GM19438 (cell line): Measurements from ENCODE around the gene KAT2B.
"Not testable (repeated sequence)": the region's sequence is repeated elsewhere in the genome, so short reads cannot be mapped to it uniquely, and the experiment has no call there.

Experiments
- ATAC-seq: cut with Tn5 transposase; IDR thresholded peaks from one replicate; pipeline ENCODE4 v1.9.1; 2021; ENCODE audit warnings: low read depth; ENCODE audit not compliant: unreplicated experiment

KAT2B gene

DNA sequence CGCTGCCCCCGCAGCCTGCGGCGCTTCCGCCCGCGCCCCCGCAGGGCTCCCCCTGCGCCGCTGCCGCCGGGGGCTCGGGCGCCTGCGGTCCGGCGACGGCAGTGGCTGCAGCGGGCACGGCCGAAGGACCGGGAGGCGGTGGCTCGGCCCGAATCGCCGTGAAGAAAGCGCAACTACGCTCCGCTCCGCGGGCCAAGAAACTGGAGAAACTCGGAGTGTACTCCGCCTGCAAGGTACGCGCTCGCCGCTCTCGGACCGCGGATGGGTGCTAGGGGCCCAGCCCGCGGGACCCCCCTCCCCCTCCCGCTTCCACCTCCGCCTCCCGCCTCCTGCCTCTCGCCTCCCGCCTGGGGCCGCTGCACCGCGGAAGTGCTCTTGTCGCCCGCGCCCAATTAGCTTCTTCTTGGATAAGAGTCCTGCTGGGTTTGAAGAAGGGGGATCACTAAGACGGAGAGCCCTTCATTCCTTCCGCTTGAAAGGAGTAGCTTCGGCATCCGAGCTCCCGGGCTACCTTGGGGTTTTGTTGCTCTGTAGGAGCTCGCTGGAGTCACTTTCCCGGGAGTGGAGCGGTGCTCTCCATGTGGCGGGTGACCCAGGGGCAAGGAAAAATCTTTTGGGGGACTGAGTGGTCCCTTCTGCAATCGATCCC, 426 bp downstream of the KAT2B start:
- peak; percentile 39 for ATAC-seq

GRCh38 chr3:20041197-20041780, 1.0 kb downstream of the KAT2B start:
- ATAC-seq: peak; percentile 42

- no peak for ATAC-seq
These were observed 2.1 kb downstream of the KAT2B start for GRCh38 chr3:20042331-20042730.

DNA sequence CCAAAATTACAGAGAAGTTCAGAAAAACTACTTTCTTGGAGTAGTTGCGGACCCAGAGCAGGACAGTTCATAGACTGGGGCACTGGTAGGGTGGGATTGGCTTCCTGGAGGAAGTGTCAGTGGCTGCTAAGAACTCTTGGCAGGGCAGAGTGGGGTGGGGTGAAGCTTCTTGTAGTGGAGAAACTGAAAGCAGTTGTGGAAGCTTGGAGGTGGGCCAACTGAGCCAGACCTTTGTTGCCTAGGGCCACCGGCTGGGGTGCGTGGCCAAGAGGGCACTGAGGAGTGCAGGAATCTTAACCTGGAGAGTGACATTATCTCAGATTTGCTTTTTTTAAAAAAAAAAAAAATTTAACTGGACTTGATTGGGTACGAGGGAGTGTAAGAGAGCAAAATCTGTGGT, 3.1 kb downstream of the KAT2B start:
- peak; percentile 10 for ATAC-seq

DNA sequence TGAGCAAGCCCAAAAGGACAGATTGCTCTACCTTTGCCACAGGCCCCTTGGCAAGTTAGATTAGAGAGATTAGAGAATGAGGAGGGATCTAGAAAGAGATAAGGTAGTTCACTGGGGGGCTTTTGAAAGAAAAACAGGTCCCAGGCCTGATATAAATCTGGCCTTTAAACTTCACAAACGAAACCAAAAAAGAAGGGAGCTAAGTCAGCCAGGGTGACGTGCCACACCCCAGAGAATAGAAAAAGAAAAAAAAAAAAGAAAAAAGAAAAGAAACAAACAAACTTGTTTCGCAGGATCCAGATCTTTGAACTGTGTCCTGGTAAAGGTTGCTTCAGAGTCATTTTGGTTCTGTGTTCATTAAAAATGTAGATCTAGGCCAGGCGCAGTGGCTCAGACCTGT, 3.6 kb downstream of the KAT2B start:
- no peak for ATAC-seq

- not testable (repeated sequence) for ATAC-seq
These were observed 4.9 kb downstream of the KAT2B start for GRCh38 chr3:20045141-20045540.

DNA sequence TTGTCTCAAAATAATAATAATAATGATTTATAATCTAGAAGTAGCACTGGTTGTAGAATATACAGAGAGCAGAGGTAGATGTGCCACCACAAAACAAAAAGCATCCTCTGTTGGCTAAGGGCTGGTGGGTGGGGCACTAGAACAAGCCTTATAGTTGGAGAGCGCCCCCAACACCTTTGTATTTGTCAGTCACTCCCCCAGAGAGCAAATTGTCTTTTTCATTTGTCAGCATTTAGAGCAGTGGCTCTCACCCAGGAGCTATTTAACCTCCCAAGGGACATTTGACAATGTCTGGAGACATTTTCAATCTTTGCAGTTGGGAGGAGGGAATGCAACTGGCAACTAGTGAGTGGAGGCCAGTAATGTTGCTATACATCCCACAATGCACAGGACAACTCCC, 6.3 kb downstream of the KAT2B start:
- ATAC-seq: no peak

DNA sequence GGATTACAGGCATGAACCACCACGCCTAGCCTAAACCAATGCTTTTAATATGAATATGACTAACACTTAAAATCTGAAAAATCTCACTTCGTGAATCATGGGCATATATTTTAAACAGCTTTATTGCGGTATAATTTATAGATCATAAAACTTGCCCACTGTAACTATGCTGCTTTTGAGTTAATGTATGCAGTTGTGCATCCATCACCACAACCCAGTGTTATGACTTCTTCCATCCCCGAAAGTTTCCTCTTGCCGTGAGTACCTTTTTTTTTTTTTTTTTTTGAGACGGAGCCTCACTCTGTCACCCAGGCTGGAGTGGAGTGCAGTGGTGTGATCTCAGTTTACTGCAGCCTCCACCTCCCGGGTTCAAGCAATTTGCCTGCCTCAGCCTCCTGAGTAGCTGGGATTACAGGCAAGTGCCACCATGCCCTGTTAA, 7.1 kb downstream of the KAT2B start:
- no peak for ATAC-seq

- no peak for ATAC-seq
These were observed 8.0 kb downstream of the KAT2B start for GRCh38 chr3:20047976-20048883.

DNA sequence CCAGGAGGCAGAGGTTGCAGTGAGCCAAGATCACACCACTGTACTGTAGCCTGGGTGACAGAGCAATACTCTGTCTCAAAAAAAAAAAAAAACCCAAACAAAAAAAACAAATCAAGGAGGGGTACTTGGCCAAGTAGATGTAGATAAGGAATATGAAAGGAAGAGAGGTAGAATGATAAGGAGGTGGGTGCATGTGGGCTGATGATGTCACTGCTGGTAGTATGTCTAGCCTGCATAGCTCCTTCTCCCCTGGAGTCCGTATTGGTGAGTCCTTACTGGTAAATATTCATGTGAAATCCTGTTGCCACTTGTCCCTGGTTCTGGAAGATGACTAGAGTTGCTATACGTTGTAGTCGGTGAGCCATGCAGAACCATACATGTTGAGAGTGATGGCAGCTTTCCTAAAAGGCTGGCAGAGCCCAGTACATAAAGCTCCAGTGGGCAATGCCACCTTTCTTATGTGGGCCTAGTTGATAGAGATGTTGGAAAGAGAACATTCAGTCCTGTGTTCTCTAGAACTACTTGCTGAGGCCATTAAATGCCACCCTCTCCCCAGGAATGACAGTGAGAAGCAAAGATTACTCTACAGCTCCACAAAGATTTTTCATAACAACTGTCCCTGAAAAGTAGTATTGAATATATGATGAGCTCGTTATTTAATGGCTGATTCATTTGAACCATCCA, 11.0 kb downstream of the KAT2B start:
- ATAC-seq: no peak

- no peak for ATAC-seq
These were observed 12.6 kb downstream of the KAT2B start for GRCh38 chr3:20052851-20053250.

DNA sequence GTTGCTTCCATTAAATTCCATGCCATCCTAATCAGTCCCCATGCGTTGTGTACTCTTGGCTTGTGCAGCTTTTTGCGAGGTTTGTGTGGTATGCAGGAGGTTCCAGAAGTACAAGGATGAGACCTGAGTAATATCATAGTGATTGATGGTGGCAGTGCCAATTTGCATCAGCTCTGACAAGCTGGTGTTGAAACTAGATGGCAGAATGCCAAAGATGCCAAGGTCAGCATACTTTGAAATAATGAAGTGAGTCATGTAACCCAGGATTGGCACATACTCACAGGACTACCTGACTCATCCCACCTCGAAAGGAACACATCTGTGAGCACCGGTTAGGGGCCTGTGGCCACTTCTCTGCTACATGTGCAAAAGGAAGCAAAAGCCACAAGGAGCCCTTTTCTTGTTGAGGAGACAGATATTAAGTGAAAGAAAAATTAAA, 14.3 kb downstream of the KAT2B start:
- peak; percentile 78 for ATAC-seq

- peak; percentile 26 for ATAC-seq
These were observed 15.0 kb downstream of the KAT2B start for GRCh38 chr3:20055020-20055775.

- ATAC-seq: no peak
These were observed 15.6 kb downstream of the KAT2B start for GRCh38 chr3:20055842-20056241.

- no peak for ATAC-seq
These were observed 16.7 kb downstream of the KAT2B start for GRCh38 chr3:20056725-20057611.

DNA sequence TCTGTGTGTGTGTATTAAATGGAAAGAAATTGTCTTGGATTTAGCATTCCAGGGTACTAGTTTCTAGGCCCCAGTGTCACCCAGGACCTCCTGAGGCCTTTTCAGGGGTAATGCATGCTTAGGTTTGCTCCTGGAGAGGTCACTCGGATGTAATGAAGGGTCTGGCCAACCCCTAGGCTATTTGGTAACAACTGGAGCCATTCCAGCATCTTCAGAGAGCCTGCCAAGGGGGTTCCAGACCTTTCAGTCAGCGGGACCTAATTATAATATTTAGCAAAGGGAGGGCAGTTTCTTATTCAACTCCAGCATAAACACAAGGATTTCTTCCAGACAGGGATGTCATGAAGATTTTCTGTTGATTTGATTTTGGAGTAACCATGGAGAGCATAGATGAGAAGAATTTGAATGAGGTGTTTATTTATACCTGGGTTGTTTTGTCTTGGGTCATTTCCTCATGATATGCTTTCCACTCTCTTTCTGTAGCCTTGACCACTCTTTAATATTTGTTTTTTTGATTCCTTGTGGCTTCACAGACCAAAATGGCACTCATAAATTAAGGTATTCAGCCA, 17.4 kb downstream of the KAT2B start:
- no peak for ATAC-seq

DNA sequence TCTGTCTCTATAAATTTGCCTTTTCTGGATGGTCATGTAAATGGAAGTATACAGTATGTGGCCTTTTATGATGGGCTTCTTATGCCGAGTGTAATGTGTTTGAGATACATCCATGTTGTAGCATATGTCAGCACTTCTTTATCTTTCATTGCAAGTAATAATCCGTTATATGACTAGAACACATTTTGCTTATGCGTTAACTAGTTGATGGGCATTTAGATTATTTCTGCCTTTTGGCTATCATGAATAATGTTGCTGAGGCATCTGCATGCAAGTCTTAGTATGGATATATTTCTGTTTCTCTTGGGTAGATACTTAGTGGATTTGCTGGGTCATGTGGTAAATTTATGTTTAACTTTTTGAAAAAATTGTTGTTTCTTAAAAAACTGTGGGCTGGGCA, 19.7 kb downstream of the KAT2B start:
- no peak for ATAC-seq

- ATAC-seq: peak; percentile 77
These were observed 20.9 kb downstream of the KAT2B start for GRCh38 chr3:20060974-20061685.
